PC-3 (cell line): ENCODE data around the gene HSD17B12. TPM values are rescaled to one million over a fixed set of nuclear protein-coding genes. Genes with fewer than 3 reads are reported as not detected.

Experiments
- ATAC-seq: fragments of 200-7000 bp; cut with Tn5 transposase; 2 replicates; pipeline ENCODE4 v1.9.1; 2020; ENCODE audit warnings: mild to moderate bottlenecking, moderate library complexity
- BruUV-seq: library from RNA; stranded (reverse); fragments of 400-500 nt; replicated peaks from 2 replicates; lab custom pipeline; 2021; lab: Mats Ljungman, UMichigan
- CTCF ChIA-PET: fragments of 300-600 bp; sonication (Branson Sonifier 250); formaldehyde crosslinking; loops from one replicate; lab custom pipeline; 2022; ENCODE audit warnings: antibody characterized with exemption; lab: Charles Lee
- POLR2A ChIA-PET: fragments of 300-600 bp; sonication (Branson Sonifier 250); formaldehyde crosslinking; loops from one replicate; lab custom pipeline; 2022; ENCODE audit warnings: antibody characterized with exemption; ENCODE audit not compliant: unreplicated experiment; lab: Charles Lee
- DNase-seq: peaks from one replicate; pipeline ENCODE4 v3.0.0-alpha.2; 2015
- H2AFZ ChIP-seq: fragments of 300-600 bp; sonication (generic); 2 replicates; pipeline ENCODE4 v1.6.0; 2016; ENCODE audit warnings: antibody characterized with exemption, low read length
- H3F3A ChIP-seq: fragments of 300-600 bp; sonication (generic); one replicate; pipeline ENCODE4 v1.6.0; 2017; ENCODE audit warnings: antibody characterized with exemption, low read length, control low read depth, mild to moderate bottlenecking; ENCODE audit not compliant: unreplicated experiment
- H3K27ac ChIP-seq: fragments of 300-600 bp; sonication (generic); 2 replicates; pipeline ENCODE4 v1.5.1; 2016; ENCODE audit warnings: mild to moderate bottlenecking, low read length
- H3K27me3 ChIP-seq: fragments of 300-600 bp; sonication (generic); 2 replicates; pipeline ENCODE4 v1.6.1; 2016; ENCODE audit warnings: low read length, mixed read lengths
- H3K36me3 ChIP-seq: fragments of 300-600 bp; sonication (generic); 2 replicates; pipeline ENCODE4 v1.6.1; 2016; ENCODE audit warnings: low read depth, mixed run types, low read length, mixed read lengths
- H3K4me1 ChIP-seq: fragments of 300-600 bp; sonication (generic); 2 replicates; pipeline ENCODE4 v1.5.1; 2016; ENCODE audit warnings: low read length; ENCODE audit not compliant: insufficient read depth
- H3K4me2 ChIP-seq: fragments of 300-600 bp; sonication (generic); 2 replicates; pipeline ENCODE4 v1.6.0; 2016; ENCODE audit warnings: low read length
- H3K4me3 ChIP-seq: fragments of 300-600 bp; sonication (generic); 2 replicates; pipeline ENCODE4 v1.5.1; 2016; ENCODE audit warnings: mild to moderate bottlenecking, low read length, mixed read lengths
- H3K79me2 ChIP-seq: fragments of 300-600 bp; sonication (generic); 2 replicates; pipeline ENCODE4 v1.6.1; 2017; ENCODE audit warnings: low read length, mixed read lengths
- H3K9ac ChIP-seq: fragments of 300-600 bp; sonication (generic); 2 replicates; pipeline ENCODE4 v1.6.0; 2016; ENCODE audit warnings: mild to moderate bottlenecking, low read length
- H3K9me2 ChIP-seq: fragments of 300-600 bp; sonication (generic); replicated peaks from 2 replicates; pipeline ENCODE4 v1.6.1; 2016; ENCODE audit warnings: mixed run types, low read length, mixed read lengths
- H3K9me3 ChIP-seq: fragments of 300-600 bp; sonication (generic); 2 replicates; pipeline ENCODE4 v1.6.1; 2016; ENCODE audit warnings: low read length, mixed read lengths
- H4K20me1 ChIP-seq: fragments of 300-600 bp; sonication (generic); 2 replicates; pipeline ENCODE4 v1.6.1; 2016; ENCODE audit warnings: low read length, mixed read lengths
- EZH2 ChIP-seq: fragments of 300-600 bp; sonication (generic); IDR thresholded peaks from one replicate; pipeline ENCODE4 v1.6.1; 2017; ENCODE audit warnings: antibody characterized with exemption, mild to moderate bottlenecking, low read length; ENCODE audit not compliant: unreplicated experiment
- EZH2phosphoT487 ChIP-seq: fragments of 300-600 bp; sonication (generic); IDR thresholded peaks from 2 replicates; pipeline ENCODE4 v1.6.1; 2018; ENCODE audit warnings: mild to moderate bottlenecking, antibody characterized with exemption, low read length, borderline replicate concordance
- intact Hi-C: fragments of 100-400 bp; cut with micrococcal nuclease; formaldehyde crosslinking; loops from 2 replicates; pipeline ENCODE4 v1.9.0; 2023
- total RNA-seq: library from RNA; depleted of rRNA; stranded (reverse); fragments of >200 nt; gene quantifications from 2 replicates; pipeline ENCODE4 v1.2.3, GENCODE V29; 2014
- TF ChIP-seq, protein P1 (sequence below): fragments of 300-600 bp; sonication (generic); conservative IDR thresholded peaks from 2 replicates; pipeline ENCODE4 v1.5.1; 2017; ENCODE audit warnings: antibody characterized with exemption, low read depth, mild to moderate bottlenecking, low read length

The HSD17B12 gene
- total RNA-seq, 1 experiment from 2014 or later, result 77.6 TPM

DNA sequence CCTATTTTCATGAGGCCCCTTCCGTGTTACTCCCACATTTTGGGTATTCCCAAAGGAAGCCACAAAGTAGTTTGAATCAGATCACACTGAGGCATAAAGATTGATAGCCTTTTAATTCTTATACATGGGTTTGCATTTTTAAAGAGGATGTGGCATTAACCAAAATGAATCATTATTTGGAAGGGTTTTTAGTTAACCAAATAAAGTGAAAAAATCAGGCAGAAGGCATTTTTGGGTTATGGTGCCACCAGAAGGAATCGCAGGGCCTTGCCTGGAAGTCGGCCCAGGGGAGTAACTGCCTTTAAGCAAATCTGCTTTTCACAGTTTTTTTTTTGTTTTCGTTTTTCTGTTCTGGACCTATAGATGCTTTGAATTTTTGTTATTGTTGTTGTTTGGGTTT, 55.4 kb downstream of the HSD17B12 start:
- 0 out of 2 replicates have a peak, but pooled peaks cover 3% of the 10 kb centered on the region for H4K20me1 ChIP-seq

DNA sequence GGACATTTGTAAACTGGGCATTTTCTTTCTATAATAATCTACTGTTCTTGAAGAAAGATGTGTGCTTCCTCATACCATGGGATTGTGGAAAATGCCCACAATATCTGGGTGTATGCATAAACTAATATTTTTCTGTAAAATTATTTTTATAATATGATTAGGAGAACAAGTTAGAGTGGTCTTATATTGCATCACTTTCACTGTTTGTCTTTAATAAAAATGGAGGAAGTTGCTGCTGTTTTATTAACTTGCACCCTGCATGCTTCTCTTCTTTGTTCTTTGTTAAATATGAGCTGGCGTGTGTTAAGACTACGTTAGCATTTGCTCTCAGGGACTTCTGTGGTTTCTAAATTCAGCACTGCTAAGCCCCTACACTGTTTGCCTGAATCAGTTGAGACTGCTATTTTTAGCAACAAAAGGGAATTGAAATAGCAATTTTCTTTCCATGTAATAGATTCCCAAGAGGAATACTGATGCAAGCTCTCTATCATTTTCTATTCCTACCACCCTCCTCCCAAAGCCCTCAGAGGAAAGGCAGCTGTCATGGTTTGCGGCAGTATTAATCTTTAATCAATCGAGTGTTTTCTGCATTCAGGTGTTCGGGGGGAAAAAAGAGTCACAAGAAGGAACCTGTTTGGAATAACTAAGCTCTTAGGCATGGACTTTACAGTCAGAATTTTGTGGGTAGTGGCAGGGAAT, 56.1 kb downstream of the HSD17B12 start:
- peak; percentile 49 for DNase-seq
- Histone ChIP-seq H3K79me2 (peaks cover 65% of the 10 kb centered on the region), H3K27me3 (no peaks in the 10 kb centered on the region), H2AFZ (no peak overlapping the region), H3F3A (no peaks in the 10 kb centered on the region), H3K4me3 (peak overlapping the region; percentile 45), H3K36me3 (peaks cover 10% of the 10 kb centered on the region; the same call in 1 of the 2 replicates), H3K9ac (peak overlapping the region; percentile 79), H3K9me3 (no peaks in the 10 kb centered on the region), H3K4me2 (peak overlapping the region; percentile 75), H4K20me1 (0 out of 2 replicates have a peak, but pooled peaks cover 3% of the 10 kb centered on the region), H3K9me2 (no peaks in the 10 kb centered on the region), H3K4me1 (peaks cover 47% of the 10 kb centered on the region), H3K27ac (peak overlapping the region; percentile 93)
- TF ChIP-seq, protein P1, sequence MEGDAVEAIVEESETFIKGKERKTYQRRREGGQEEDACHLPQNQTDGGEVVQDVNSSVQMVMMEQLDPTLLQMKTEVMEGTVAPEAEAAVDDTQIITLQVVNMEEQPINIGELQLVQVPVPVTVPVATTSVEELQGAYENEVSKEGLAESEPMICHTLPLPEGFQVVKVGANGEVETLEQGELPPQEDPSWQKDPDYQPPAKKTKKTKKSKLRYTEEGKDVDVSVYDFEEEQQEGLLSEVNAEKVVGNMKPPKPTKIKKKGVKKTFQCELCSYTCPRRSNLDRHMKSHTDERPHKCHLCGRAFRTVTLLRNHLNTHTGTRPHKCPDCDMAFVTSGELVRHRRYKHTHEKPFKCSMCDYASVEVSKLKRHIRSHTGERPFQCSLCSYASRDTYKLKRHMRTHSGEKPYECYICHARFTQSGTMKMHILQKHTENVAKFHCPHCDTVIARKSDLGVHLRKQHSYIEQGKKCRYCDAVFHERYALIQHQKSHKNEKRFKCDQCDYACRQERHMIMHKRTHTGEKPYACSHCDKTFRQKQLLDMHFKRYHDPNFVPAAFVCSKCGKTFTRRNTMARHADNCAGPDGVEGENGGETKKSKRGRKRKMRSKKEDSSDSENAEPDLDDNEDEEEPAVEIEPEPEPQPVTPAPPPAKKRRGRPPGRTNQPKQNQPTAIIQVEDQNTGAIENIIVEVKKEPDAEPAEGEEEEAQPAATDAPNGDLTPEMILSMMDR, result no peak
- TF ChIP-seq EZH2 (no peak), EZH2phosphoT487 (no peak)
- intact Hi-C loops, result loop anchor here (1.0 to 5.0 kb wide), 4 partner anchors 24 to 159 kb away; partner anchors contain the start of gene HSD17B12
- ATAC-seq, result peak; percentile 54
- CTCF ChIA-PET, result interaction anchor here (0.6 to 0.7 kb wide), 2 partner anchors 20 to 56 kb away, joined by 3 read pairs; partner anchors contain the start of gene HSD17B12
- POLR2A ChIA-PET, result interaction anchor here (0.6 to 0.9 kb wide), 2 partner anchors 56 to 232 kb away, joined by 3 read pairs; partner anchors contain the start of gene HSD17B12
- BruUV-seq, result no TSS peak

More for the DNA sequence above, 55.4 kb downstream of the HSD17B12 start:
- Histone ChIP-seq H3F3A (no peaks in the 10 kb centered on the region), H3K36me3 (peaks cover 10% of the 10 kb centered on the region; the same call in 1 of the 2 replicates), H3K9me2 (no peaks in the 10 kb centered on the region), H3K4me2 (peak overlapping the region; percentile 75), H3K9me3 (no peaks in the 10 kb centered on the region), H3K27me3 (no peaks in the 10 kb centered on the region), H3K4me1 (peaks cover 47% of the 10 kb centered on the region), H3K9ac (peak overlapping the region; percentile 79), H2AFZ (no peak overlapping the region), H3K4me3 (peak overlapping the region; percentile 45), H3K27ac (peak overlapping the region; percentile 93), H3K79me2 (peaks cover 67% of the 10 kb centered on the region)
- no TSS peak for BruUV-seq
- ATAC-seq, result peak; percentile 74
- ChIA-PET POLR2A (no interaction called here), CTCF (no interaction called here)
- TF ChIP-seq, protein P1, result peak; percentile 60
- TF ChIP-seq EZH2phosphoT487, result no peak
- DNase-seq, result peak; percentile 83
- intact Hi-C loops, result loop anchor here (1.0 to 5.0 kb wide), 4 partner anchors 23 to 159 kb away; partner anchors contain the start of gene HSD17B12
